DMS 273 (cell line): ENCODE results near the gene HOXA6.

Experiments
- DNase-seq: peaks from one replicate; lab custom pipeline; 2025; ENCODE audit not compliant: unreplicated experiment; lab: John Stamatoyannopoulos, UW

HOXA6 gene

GRCh38 chr7:27147199-27148030 is at the start of gene HOXA6:
Gene HOXA6, minus strand, starts transcription at chr7:27147774. Its CDS starts 25 bp downstream, at chr7:27147749.
- no peak for DNase-seq

DNA sequence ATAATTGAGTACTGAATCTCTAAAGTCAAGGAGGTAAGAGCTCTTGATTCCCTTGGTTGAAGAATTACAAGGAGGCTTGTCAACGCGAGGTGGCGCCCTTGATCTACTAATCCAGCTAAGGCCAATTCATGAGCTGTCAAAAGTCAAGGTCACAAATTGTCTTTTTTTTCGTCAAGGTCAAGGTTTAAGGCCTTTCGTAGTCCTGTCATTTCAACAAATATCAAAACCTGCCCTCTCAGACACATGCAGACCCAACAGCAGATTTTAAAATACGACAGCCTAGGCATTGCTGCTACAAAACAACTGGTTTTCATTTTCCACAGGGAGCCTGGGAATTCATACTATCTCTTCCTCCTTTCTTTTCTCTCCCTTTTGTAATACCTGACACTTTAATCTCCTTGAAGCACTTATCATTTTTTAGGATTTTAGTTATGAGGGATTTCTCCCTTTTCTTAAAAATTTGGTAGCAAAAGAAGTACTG is 48.8 kb upstream of the HOXA6 start:
- peak; percentile 90 for DNase-seq

DNA sequence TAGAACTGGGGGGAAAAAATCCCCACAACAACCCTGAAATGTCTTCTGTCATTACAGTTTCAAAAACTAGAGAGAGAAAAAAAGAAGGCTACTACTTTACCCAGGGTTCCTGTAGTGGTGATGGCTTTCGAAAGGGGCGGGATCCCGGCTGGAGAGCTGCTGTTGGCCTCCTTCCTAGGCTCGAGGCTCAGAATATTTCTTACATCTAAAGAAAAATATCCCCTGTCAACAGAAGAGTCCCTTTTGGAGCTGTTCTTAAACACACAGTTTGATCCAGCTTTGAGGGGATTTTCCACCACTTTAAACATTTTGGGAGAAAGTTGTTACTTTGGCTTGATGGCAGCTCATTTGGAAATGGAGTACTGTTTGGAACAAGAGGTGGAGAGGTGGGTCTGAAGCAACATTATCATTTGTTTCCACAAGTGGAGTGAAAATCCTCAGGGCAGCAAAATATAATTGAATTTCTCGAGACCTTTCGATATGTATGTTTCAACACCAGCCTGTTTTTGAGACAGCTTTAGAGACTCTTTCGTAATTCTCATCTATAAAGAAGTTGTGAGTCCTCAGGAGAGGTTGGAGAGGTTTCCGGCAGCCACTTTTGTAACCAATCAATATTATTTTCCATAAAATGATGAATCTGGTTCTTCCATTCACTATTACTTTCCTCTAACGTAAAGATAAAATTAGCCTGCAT is 47.3 kb upstream of the HOXA6 start:
- no peak for DNase-seq

DNA sequence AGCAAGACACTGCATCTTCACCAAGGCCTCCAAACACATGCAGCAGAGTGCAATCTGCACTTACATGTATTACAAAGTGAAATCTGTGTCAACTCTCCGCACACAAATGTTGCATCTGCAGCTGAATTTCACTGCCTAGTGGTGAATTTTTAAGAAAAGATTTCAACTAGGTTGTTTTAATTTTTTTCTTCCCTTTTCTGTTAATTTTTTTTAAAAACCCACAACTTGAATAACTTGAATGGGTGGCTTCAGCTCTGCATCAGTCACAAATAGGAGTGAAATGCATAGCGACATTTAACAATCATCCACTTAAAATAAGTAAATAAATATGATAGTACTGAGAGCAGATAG is 46.4 kb upstream of the HOXA6 start:
- no peak for DNase-seq

GRCh38 chr7:27193335-27194001 is 45.9 kb upstream of the HOXA6 start:
- no peak for DNase-seq

- no peak for DNase-seq
These were observed 45.2 kb upstream of the HOXA6 start for GRCh38 chr7:27192546-27193334.

GRCh38 chr7:27191833-27192545 is 44.4 kb upstream of the HOXA6 start:
- DNase-seq = no peak

DNA sequence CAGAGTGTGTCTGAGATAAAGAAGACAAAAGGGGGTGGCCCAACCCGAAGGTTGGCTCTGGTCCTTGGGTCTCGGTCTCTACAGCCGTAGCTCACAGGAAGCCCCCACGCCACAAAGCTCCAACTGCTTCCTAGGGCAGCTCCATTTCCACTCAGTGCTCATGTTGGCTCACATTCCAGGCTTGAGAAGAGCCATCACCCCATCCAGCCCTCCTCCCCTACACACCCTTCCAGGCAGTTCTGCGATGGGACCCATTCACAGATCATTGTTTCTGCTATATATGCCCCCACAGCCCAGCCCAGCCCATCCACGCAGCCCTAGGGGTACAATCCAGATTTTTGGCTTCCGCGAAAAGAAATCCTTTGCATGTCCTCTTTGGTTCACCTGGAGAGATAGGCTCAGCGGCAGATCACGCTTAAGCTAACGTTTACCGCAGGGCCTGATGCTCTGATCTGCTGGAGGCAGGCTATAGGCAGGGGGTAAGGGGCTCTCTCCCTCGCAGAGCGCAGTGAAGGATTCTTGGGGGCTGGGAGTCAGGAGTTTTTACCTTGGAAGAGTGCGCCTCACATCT is 43.7 kb upstream of the HOXA6 start:
- no peak for DNase-seq

DNA sequence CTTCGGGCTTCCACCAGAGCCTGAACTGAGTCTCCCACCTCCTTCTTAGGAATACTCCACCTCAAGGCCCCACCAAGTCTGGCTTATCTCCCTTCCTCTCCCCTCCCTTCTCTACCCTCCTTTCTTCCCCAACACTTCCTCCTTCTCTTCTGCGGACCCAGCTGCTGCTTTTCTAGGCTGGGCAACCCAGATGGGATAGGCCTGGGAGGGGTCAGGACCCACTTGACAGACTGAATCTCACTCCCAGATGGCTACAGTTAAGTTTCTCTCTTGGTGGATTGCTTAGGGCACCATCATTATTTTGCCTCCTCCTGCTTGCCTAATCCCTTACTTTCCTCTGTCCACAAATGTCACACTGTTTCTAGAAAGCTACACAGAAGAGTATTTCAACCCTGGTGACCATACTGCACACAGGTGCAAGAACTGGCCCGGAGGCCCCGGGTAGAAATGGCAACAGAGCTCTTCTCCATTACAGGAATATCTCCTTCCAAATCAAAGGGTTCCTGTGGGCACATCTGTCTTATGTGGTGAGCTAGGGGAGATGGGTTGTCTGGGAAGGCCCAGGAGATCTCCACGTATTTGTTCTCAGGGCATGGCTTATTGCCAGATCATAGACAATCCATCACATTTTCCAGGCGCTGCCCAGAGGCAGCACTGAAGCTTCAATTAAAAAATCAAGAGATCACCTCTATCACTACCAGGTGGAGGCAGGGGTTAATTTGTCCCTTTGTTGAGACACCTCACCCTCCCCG is 42.6 kb upstream of the HOXA6 start:
- peak; percentile 84 for DNase-seq

GRCh38 chr7:27189295-27189996 is 41.9 kb upstream of the HOXA6 start:
- no peak for DNase-seq

DNA sequence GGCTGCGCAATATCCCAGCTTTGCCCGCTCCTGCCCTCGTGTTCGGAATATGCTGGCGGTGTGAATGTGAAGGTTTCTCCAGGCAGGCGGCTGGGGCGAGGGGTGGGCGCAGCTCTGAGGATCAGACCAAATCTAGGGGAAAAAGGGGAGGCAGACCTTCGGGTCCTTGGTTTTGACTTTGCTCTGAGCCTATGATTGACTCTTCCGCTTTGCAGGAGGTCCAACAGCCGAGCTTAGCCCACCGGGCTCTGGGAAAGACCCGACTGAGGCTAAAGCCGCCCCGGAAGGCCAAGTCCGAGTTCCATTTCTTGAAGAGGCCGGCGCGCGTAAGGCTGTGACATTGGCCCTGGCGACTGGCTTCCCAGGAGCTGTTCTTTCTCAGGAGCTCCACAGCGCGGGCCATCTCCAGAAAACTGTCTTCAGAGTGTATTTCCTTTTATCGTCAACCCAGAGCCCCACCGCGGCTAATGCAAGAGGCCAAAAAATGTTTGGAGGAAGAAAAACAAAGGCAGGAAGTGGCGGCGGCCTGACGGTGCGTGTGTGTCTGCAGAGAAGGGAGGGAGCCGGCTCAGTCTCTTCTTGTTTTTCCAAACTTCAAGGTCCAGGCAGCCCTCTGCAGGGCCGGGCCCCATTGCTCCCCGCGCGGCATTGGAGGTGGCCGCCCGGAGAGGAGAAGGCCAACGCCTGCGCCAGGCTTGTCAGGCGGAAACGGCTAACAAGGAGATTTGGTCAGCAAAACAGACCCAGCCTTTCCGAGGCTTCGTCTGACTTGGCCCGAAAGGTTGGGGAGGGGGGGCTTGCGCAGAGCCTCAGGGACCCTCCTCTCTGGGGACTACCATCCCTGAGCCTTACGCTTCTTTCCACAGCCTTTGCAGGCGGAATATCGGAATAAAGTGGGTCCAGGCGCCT is 41.1 kb upstream of the HOXA6 start:
- no peak for DNase-seq

GRCh38 chr7:27187475-27188385 is 40.2 kb upstream of the HOXA6 start:
- no peak for DNase-seq

GRCh38 chr7:27186668-27187474 is 39.3 kb upstream of the HOXA6 start:
- DNase-seq = no peak

- no peak for DNase-seq
These were observed 38.5 kb upstream of the HOXA6 start for GRCh38 chr7:27185854-27186667.
